ENCODE measurements around the gene SLC25A41.

- TF ChIP-seq TAF1 (IDR thresholded peaks at IDR 0.05; ENCODE audit: low read depth, low read length) (no peak), POLR2A (IDR thresholded peaks at IDR 0.05; ENCODE audit: low read depth, low read length) (no peak), POU2F2 (IDR thresholded peaks at IDR 0.05; ENCODE audit: low read depth, low read length) (no peak), POLR2AphosphoS5 (IDR thresholded peaks at IDR 0.05; ENCODE audit: low read depth, low read length) (no peak)
These were observed 31.5 kb downstream of the SLC25A41 start for GRCh38 chr19:6402058-6402457.
